Measurements from ENCODE around the gene CALN1. TPM values are rescaled to one million over a fixed set of nuclear protein-coding genes. Genes with fewer than 3 reads are reported as not detected.

Gene CALN1
- total RNA-seq, 1 donor = under 0.01 TPM

GRCh38 chr7:72112992-72113391, 299.1 kb downstream of the CALN1 start:
- no peak overlapping the region for H3K4me3 ChIP-seq (ENCODE audit: low read depth, low read length)
- TF ChIP-seq CTCF (IDR thresholded peaks at IDR 0.05; ENCODE audit: insufficient read depth, low read depth, low read length) = no peak
- DNase-seq (ENCODE audit: low read depth) = no peak

- DNase-seq (ENCODE audit: low read depth) = no peak
- no peak overlapping the region for H3K4me3 ChIP-seq (ENCODE audit: low read depth, low read length)
- no peak for TF ChIP-seq CTCF (IDR thresholded peaks at IDR 0.05; ENCODE audit: insufficient read depth, low read depth, low read length)
Observed at GRCh38 chr7:72112530-72112929, 299.6 kb downstream of the CALN1 start.

GRCh38 chr7:72111086-72111485, 301.1 kb downstream of the CALN1 start:
- DNase-seq (ENCODE audit: low read depth) = no peak
- TF ChIP-seq CTCF (IDR thresholded peaks at IDR 0.05; ENCODE audit: insufficient read depth, low read depth, low read length) = no peak
- H3K4me3 ChIP-seq (ENCODE audit: low read depth, low read length) = no peak overlapping the region

- no peak for TF ChIP-seq CTCF (IDR thresholded peaks at IDR 0.05; ENCODE audit: insufficient read depth, low read depth, low read length)
- no peak overlapping the region for H3K4me3 ChIP-seq (ENCODE audit: low read depth, low read length)
- no peak for DNase-seq (ENCODE audit: low read depth)
Observed at GRCh38 chr7:72109566-72109965, 302.6 kb downstream of the CALN1 start.

GRCh38 chr7:72106405-72106804, 305.7 kb downstream of the CALN1 start:
- no peak for DNase-seq (ENCODE audit: low read depth)

GRCh38 chr7:72101444-72101843, 310.7 kb downstream of the CALN1 start:
- TF ChIP-seq CTCF (IDR thresholded peaks at IDR 0.05; ENCODE audit: insufficient read depth, low read depth, low read length) = no peak
- no peak overlapping the region for H3K4me3 ChIP-seq (ENCODE audit: low read depth, low read length)
- DNase-seq (ENCODE audit: low read depth) = no peak

More at GRCh38 chr7:72106405-72106804, 305.7 kb downstream of the CALN1 start:
- no peak for TF ChIP-seq CTCF (IDR thresholded peaks at IDR 0.05; ENCODE audit: insufficient read depth, low read depth, low read length)
- H3K4me3 ChIP-seq (ENCODE audit: low read depth, low read length) = no peak overlapping the region

GRCh38 chr7:72099784-72100183, 312.4 kb downstream of the CALN1 start:
- TF ChIP-seq CTCF (IDR thresholded peaks at IDR 0.05; ENCODE audit: insufficient read depth, low read depth, low read length) = no peak
- H3K4me3 ChIP-seq (ENCODE audit: low read depth, low read length) = no peak overlapping the region
- DNase-seq (ENCODE audit: low read depth) = no peak

Data from fibroblast of villous mesenchyme (primary cell).